Natural killer cell treated with Interleukin-12 subunit alpha and Interleukin-12 subunit beta and Interleukin-15 and Interleukin-18, amount 100 ng/mL, for 72 hours (primary cell): ENCODE data around the gene FCN1. TPM values are rescaled to one million over a fixed set of nuclear protein-coding genes. Genes with fewer than 3 reads are reported as not detected.
A peak's percentile ranks its signal among the peaks of the same experiment; 100 is the strongest.

ENCODE experiments used
- ATAC-seq, 2 donors: fragments of 150-1000 bp; cut with Tn5 transposase in 1 of 2; sonication (Bioruptor Pico), chemical (Tn5 transposase) in 1 of 2; 2 replicates each; pipeline ENCODE4 v1.10.0; 2021
- DNase-seq: peaks from one replicate; pipeline ENCODE4 v3.0.0; 2022; ENCODE audit warnings: low spot score
- H3K27ac Mint-ChIP-seq, 2 donors: 1 replicate in 1 of 2; 2 replicates in 1 of 2; pipeline ENCODE4 v1.8.0; 2022; ENCODE audit warnings: mixed read lengths in 2 of 2, mild to moderate bottlenecking in 1 of 2, moderate library complexity in 1 of 2
- H3K27me3 Mint-ChIP-seq, 2 donors: 1 replicate in 1 of 2; 2 replicates in 1 of 2; pipeline ENCODE4 v1.8.0; 2022; ENCODE audit warnings: mixed read lengths in 2 of 2
- H3K36me3 Mint-ChIP-seq: one replicate; pipeline ENCODE4 v1.8.0; 2022; ENCODE audit warnings: mixed read lengths
- H3K4me1 Mint-ChIP-seq, 2 donors: 1 replicate in 1 of 2; 2 replicates in 1 of 2; pipeline ENCODE4 v1.8.0; 2022; ENCODE audit warnings: low read depth in 2 of 2, mixed read lengths in 2 of 2, mild to moderate bottlenecking in 1 of 2
- H3K4me3 Mint-ChIP-seq: one replicate; pipeline ENCODE4 v1.8.0; 2022; ENCODE audit warnings: mixed read lengths
- H3K9me3 Mint-ChIP-seq: 2 replicates; pipeline ENCODE4 v1.8.0; 2022; ENCODE audit warnings: mixed read lengths
- total RNA-seq, 2 donors: library from RNA; stranded (reverse); gene quantifications; one replicate each; pipeline ENCODE4 v1.2.3, GENCODE V29; 2022

FCN1 gene
- total RNA-seq, 2 donors from 2014 or later = not detected

DNA sequence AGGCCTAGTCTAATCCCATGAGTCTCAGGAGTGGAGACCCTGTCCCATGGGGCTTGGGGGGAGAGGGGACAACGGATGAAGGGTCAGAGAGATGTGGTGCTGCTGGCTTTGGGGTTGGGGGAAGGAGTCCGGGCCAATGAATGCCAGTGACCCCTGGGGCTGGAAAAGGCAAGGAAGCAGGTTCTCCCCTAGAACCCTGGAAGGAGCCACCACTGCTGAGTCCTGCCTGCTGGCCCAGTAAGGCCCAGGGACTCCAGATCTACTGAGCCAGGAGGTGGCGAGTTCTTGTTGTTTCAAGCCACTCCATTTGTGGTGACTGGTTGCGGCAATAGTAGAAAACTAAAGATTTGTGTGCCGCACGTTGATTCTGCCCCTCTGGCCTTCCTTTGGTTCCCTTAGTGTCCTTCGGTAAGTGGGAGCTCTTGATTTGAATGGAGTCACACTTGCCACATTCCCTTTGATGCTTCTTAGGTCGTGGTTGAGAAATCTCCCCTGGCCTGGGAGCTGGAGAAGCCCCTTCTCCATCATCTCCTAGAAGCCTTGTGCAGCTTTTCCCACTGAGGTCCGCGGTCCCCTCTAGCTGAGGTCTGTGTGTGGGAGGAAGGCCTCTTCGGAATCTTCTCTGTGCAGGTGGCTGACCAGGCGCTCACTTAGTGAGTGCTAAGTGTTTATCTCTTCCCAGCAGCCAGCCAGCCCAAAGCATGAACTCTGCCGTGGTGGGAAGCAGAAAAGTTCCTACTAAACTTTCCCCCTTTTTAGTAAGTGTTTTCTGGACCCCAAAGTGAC lies 9.0 kb downstream of the FCN1 start:
- Mint-ChIP-seq H3K36me3 (no peaks in the 10 kb centered on the region), H3K9me3 (no peaks in the 10 kb centered on the region), H3K4me1 (no peaks in the 10 kb centered on the region), H3K4me3 (no peak overlapping the region), H3K27ac (no peak overlapping the region), H3K27me3 (peaks cover 18 to 20% of the 10 kb centered on the region in 2 donors)
- ATAC-seq = no peak
- peak; percentile 12 for DNase-seq

DNA sequence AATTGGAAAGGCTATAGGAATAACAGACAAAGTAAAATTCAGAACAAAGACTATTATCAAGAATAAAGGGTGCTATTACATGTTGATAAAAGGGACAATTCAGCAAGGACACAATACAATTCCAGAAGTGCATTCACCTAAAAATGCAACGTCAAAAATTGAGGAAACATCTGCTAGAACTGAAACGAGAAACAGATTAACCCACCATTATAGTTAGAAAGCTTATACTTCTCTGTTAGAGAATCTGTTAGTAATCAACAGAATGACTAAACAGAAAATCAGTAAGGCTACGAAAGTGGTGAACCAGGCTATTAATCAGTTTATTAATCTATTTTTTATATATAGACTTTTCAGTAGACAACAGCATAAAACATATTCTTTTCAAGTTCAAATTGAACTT lies 14.8 kb downstream of the FCN1 start:
- no peak for ATAC-seq
- no peak for DNase-seq
- Mint-ChIP-seq H3K4me3 (no peak overlapping the region), H3K27ac (no peak overlapping the region), H3K9me3 (peaks cover 5% of the 10 kb centered on the region), H3K36me3 (peaks cover 4% of the 10 kb centered on the region), H3K27me3 (peaks cover 16 to 27% of the 10 kb centered on the region in 2 donors), H3K4me1 (no peaks in the 10 kb centered on the region)

DNA sequence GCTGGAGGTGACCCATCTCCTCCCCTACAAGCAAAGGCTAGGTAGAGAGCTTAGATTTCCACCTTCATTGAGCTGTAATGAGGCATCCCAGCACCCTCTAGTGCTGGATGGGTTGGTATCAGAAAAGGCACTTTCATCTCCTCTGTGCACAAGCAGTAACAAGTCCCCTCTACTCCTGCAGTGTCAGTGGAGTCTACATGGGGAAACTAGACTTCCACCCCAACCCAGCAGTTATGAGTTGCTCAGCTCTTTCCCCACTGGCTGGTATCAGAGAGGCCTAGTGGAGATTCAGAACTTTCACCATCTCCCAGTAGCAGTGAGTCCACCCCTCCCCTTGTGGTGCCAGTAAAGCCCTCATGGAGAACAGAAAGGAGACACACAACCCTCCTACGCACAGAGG lies 17.9 kb downstream of the FCN1 start:
- peaks cover 4% of the 10 kb centered on the region for H3K36me3 Mint-ChIP-seq
- no peak for DNase-seq
- peaks cover 13 to 30% of the 10 kb centered on the region in 2 donors for H3K27me3 Mint-ChIP-seq
- H3K9me3 Mint-ChIP-seq = peaks cover 5% of the 10 kb centered on the region
- H3K4me1 Mint-ChIP-seq = no peaks in the 10 kb centered on the region
- H3K4me3 Mint-ChIP-seq = no peak overlapping the region
- H3K27ac Mint-ChIP-seq = no peak overlapping the region
- peak in 1 of 2 donors; percentile 20 for ATAC-seq

GRCh38 chr9:134899168-134899567 lies 18.5 kb downstream of the FCN1 start:
- Mint-ChIP-seq H3K27me3 (peaks cover 13 to 29% of the 10 kb centered on the region in 2 donors), H3K27ac (no peak overlapping the region), H3K4me3 (no peak overlapping the region), H3K4me1 (no peaks in the 10 kb centered on the region), H3K36me3 (peaks cover 4% of the 10 kb centered on the region), H3K9me3 (peaks cover 5% of the 10 kb centered on the region)
- no peak for ATAC-seq
- DNase-seq = no peak

GRCh38 chr9:134898319-134898718 lies 19.4 kb downstream of the FCN1 start:
- no peak for ATAC-seq
- no peak overlapping the region for H3K4me3 Mint-ChIP-seq
- no peak for DNase-seq
- peaks cover 7 to 22% of the 10 kb centered on the region in 2 donors for H3K27me3 Mint-ChIP-seq
- peaks cover 5% of the 10 kb centered on the region for H3K9me3 Mint-ChIP-seq
- no peaks in the 10 kb centered on the region for H3K4me1 Mint-ChIP-seq
- H3K27ac Mint-ChIP-seq = no peak overlapping the region
- H3K36me3 Mint-ChIP-seq = peaks cover 4% of the 10 kb centered on the region

- no peak overlapping the region for H3K4me3 Mint-ChIP-seq
- ATAC-seq (no peak), DNase-seq (no peak)
- H3K4me1 Mint-ChIP-seq = no peaks in the 10 kb centered on the region
- H3K36me3 Mint-ChIP-seq = peaks cover 4% of the 10 kb centered on the region
- H3K9me3 Mint-ChIP-seq = peaks cover 5% of the 10 kb centered on the region
- H3K27ac Mint-ChIP-seq = no peak overlapping the region
- peaks cover 7 to 21% of the 10 kb centered on the region in 2 donors for H3K27me3 Mint-ChIP-seq
Measured at GRCh38 chr9:134897584-134898170, 20.0 kb downstream of the FCN1 start.

DNA sequence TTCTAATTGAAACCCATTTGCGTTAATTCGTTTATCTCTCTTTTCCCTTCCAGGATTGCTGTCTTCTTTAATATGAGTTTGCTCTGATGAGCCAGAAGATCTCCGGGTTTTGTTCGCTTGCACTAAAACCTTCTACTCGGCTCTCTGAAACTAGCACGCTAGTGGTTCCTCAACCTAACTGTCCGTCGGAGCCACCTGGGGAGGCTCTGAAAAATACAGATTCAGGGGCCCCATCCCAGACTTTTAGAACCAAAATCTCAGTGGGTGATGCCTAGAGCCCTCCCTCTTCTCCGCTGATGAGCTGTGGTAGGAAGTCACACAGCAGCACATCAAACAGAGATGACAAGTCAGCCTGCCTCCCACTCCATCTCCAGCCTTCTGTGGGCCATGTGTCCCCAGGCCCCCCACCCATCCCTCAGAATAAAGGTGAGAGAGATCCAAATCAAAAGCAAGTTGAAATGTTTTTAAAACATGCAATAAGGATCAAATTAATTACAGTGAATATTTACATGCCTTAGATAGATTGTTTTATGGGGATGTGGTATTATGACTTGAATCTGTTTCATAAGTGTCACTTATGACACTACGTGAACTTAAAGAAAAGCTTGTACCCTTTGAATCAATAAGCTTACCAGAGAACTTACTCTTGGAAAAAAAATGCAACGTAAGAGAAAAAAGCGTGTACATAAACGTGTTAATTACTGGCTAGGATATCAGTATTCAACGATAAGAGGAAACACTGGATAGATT lies 20.7 kb downstream of the FCN1 start:
- Mint-ChIP-seq H3K27me3 (peaks cover 10 to 21% of the 10 kb centered on the region in 2 donors), H3K36me3 (peaks cover 4% of the 10 kb centered on the region), H3K27ac (no peak overlapping the region), H3K9me3 (peaks cover 5% of the 10 kb centered on the region), H3K4me1 (no peaks in the 10 kb centered on the region), H3K4me3 (no peak overlapping the region)
- ATAC-seq = no peak
- DNase-seq = no peak

GRCh38 chr9:134895908-134896833 lies 21.5 kb downstream of the FCN1 start:
- DNase-seq (no peak), ATAC-seq (no peak)
- Mint-ChIP-seq H3K9me3 (peaks cover 5% of the 10 kb centered on the region), H3K36me3 (peaks cover 4% of the 10 kb centered on the region), H3K4me3 (no peak overlapping the region), H3K27me3 (peaks cover 11 to 28% of the 10 kb centered on the region in 2 donors), H3K27ac (no peak overlapping the region), H3K4me1 (no peaks in the 10 kb centered on the region)

DNA sequence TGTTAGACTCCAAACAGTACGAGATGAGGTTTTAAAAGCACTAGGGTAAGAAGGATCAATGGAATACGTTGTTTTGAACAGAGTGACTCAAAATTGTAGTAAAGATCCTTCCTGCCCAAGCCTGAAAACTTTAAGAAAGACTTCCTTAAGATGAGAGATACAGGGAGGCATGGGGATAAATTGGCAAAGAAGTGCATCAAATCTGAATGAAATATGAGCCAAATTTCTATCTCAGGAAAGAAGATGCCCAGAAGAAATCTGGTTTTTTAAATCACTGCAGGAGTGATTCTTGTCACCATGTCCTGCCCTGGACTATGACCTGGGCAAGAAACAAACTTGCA lies 22.2 kb downstream of the FCN1 start:
- Mint-ChIP-seq H3K9me3 (peaks cover 5% of the 10 kb centered on the region), H3K4me1 (no peaks in the 10 kb centered on the region), H3K27ac (no peak overlapping the region), H3K27me3 (peaks cover 13 to 28% of the 10 kb centered on the region in 2 donors), H3K36me3 (peaks cover 4% of the 10 kb centered on the region), H3K4me3 (no peak overlapping the region)
- DNase-seq (no peak), ATAC-seq (no peak)

DNA sequence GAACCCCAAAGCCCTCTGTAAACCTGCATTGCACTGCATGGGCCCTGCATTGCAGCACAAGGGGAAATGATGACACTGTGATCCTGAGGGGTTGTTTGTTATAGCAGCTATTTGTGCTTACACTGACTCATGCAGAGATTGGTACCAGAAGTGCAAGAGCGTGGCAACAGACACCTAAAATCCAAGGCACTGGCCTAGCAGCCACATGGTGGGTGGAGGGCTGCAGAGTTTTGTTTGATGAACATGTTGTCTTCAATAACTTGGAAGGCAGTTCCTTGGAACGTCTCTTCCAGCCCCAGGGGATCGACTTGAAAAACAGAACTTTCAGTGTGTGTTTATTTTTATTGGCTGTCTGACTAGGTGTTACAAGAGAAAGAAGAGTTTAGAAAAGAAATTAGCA lies 22.6 kb downstream of the FCN1 start:
- Mint-ChIP-seq H3K9me3 (peaks cover 5% of the 10 kb centered on the region), H3K27ac (no peak overlapping the region), H3K4me1 (no peaks in the 10 kb centered on the region), H3K27me3 (peaks cover 11 to 28% of the 10 kb centered on the region in 2 donors), H3K4me3 (no peak overlapping the region), H3K36me3 (peaks cover 4% of the 10 kb centered on the region)
- DNase-seq = no peak
- no peak for ATAC-seq

GRCh38 chr9:134894136-134894860 lies 23.4 kb downstream of the FCN1 start:
- peaks cover 4% of the 10 kb centered on the region for H3K36me3 Mint-ChIP-seq
- H3K4me3 Mint-ChIP-seq = no peak overlapping the region
- H3K27me3 Mint-ChIP-seq = peaks cover 9 to 25% of the 10 kb centered on the region in 2 donors
- no peak for ATAC-seq
- DNase-seq = no peak
- H3K9me3 Mint-ChIP-seq = peaks cover 5% of the 10 kb centered on the region
- H3K27ac Mint-ChIP-seq = no peak overlapping the region
- H3K4me1 Mint-ChIP-seq = no peaks in the 10 kb centered on the region

- H3K27ac Mint-ChIP-seq = no peak overlapping the region
- H3K9me3 Mint-ChIP-seq = no peaks in the 10 kb centered on the region
- no peaks in the 10 kb centered on the region for H3K4me1 Mint-ChIP-seq
- no peak overlapping the region for H3K4me3 Mint-ChIP-seq
- ATAC-seq (no peak), DNase-seq (no peak)
- no peaks in the 10 kb centered on the region for H3K36me3 Mint-ChIP-seq
- peaks cover 8 to 16% of the 10 kb centered on the region in 2 donors for H3K27me3 Mint-ChIP-seq
Measured at GRCh38 chr9:134892820-134893420, 24.8 kb downstream of the FCN1 start.
